Lower leg skin (tissue), 4 donors: ENCODE data around the gene NR4A1. TPM values are rescaled to one million over a fixed set of nuclear protein-coding genes. Genes with fewer than 3 reads are reported as not detected.

Source experiments
- DNase-seq, 2 donors: peaks; one replicate each; pipeline ENCODE4 v3.0.0-alpha.2; 2019; ENCODE audit warnings: low spot score in 2 of 2
- H3K4me3 ChIP-seq: fragments of 200-600 bp; sonication (generic); 2 replicates; pipeline ENCODE4 v1.5.1; 2017; ENCODE audit warnings: mild to moderate bottlenecking, low read depth; ENCODE audit not compliant: poor library complexity, severe bottlenecking
- CTCF ChIP-seq, 3 donors: fragments of 450-650 bp; IDR thresholded peaks; one replicate each; pipeline ENCODE4 v1.5.1; 2016; ENCODE audit warnings: antibody characterized with exemption in 3 of 3, mild to moderate bottlenecking in 3 of 3, moderate library complexity in 2 of 3
- POLR2A ChIP-seq, 2 donors: fragments of 450-650 bp; IDR thresholded peaks; one replicate each; pipeline ENCODE4 v1.6.1; 2016 to 2017; ENCODE audit warnings: antibody characterized with exemption in 2 of 2, mild to moderate bottlenecking in 1 of 2, moderate library complexity in 1 of 2
- WGBS, 2 donors: methylation state at CpG; one replicate each; pipeline ENCODE4 v1.1.5; 2018; 5-methylcytosine and 5-hydroxymethylcytosine counted together
- intact Hi-C: fragments of 100-400 bp; cut with DNase I; formaldehyde crosslinking; loops from one replicate; pipeline ENCODE4 v1.15.0; 2023; ENCODE audit warnings: low total_unique reads
- total RNA-seq, 4 donors: library from RNA; depleted of rRNA; stranded (reverse); fragments of >200 nt; gene quantifications; one replicate each; pipeline ENCODE4 v1.1.0, GENCODE V29; 2016

The NR4A1 gene
- total RNA-seq, 4 donors from 2014 or later = 28.7 to 121 (median 105) TPM

DNA sequence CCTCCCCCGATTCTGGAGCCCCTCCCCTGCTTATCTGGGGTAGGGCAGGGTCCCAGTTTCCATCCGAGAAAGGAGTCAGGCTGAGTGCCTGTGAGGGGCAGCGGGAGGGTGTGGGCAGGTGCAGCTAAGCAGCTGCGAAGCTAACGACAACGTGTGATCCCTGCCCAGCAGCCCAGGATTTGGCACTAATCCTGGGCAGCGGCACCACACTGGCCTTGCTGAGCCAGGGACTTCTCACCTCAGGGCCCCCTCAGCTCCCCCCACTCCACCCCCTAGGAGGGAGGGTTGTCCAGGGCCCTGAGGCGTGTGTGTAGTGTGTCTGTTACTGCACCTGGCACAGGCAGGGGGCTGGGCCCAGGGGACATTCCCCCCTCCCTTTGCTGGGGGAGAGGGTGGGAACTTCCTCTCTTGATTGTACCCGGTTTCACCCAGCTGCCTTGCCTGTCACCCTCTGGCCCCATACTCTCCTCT lies 30.1 kb downstream of the NR4A1 start:
- DNase-seq = no peak
- intact Hi-C loops = loop anchor here (5.0 kb wide), 1 partner anchor 54 kb away; no protein-coding TSS in a partner anchor
- no peak overlapping the region for H3K4me3 ChIP-seq
- WGBS, 2 donors = 42 to 52% methylated on average over 9 of the region's 9 CpGs
- TF ChIP-seq CTCF (IDR thresholded peaks at IDR 0.05) (no peak), POLR2A (IDR thresholded peaks at IDR 0.05) (no peak)

DNA sequence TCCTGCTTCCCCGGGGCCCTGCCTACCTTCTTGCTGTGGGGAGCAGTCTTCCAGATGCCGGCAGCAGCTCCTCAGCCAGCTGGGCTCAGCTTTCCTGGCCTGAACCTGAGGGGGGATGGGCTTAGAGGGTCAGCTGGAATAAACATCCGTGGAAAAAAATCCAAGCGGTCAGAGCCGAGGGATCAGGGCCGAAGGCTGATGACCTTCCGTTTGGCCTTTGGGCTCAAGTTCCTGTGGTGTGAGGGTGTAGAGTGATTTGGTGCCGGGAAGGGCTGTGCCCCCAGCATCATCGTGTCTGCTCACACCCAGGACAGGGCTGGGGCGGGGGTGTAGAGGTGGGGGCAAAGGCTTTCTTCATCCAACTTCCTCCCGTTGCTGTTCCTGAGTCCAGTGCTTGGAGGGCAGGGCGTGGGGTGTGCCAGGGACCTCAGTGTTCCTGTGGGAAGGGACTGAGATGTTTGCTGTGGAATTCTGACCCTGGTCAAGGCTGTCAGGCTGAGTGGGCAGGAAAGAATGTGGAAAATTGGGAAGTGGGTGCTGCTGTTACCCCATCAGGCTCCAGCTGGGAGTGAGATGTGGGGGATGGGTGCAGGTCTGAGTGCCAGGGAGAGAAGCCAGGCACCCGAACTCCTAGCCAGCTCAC lies 30.9 kb downstream of the NR4A1 start:
- intact Hi-C loops = loop anchor here (5.0 kb wide), 1 partner anchor 55 kb away; no protein-coding TSS in a partner anchor

GRCh38 chr12:52082669-52082987 lies 31.4 kb downstream of the NR4A1 start:
- WGBS, 2 donors = 78 to 79% methylated on average over 4 of the region's 4 CpGs
- H3K4me3 ChIP-seq = no peak overlapping the region
- intact Hi-C loops = loop anchor here (5.0 kb wide), 1 partner anchor 55 kb away; no protein-coding TSS in a partner anchor
- no peak for DNase-seq
- TF ChIP-seq CTCF (IDR thresholded peaks at IDR 0.05) (no peak), POLR2A (IDR thresholded peaks at IDR 0.05) (no peak)

More for the DNA sequence above, 30.9 kb downstream of the NR4A1 start:
- no peak for TF ChIP-seq CTCF (IDR thresholded peaks at IDR 0.05)
- TF ChIP-seq POLR2A (IDR thresholded peaks at IDR 0.05) = no peak
- no peak for DNase-seq
- 57 to 63% methylated on average over 13 of the region's 13 CpGs for WGBS, 2 donors
- no peak overlapping the region for H3K4me3 ChIP-seq

GRCh38 chr12:52082988-52083637 lies 31.9 kb downstream of the NR4A1 start:
- DNase-seq = no peak
- WGBS, 2 donors = 23 to 44% methylated on average over 7 to 11 of the region's 11 CpGs
- no peak overlapping the region for H3K4me3 ChIP-seq
- intact Hi-C loops = loop anchor here (5.0 kb wide), 1 partner anchor 56 kb away; no protein-coding TSS in a partner anchor
- TF ChIP-seq CTCF (IDR thresholded peaks at IDR 0.05) (peak in 2 of 3 donors; percentile 82 to 94), POLR2A (IDR thresholded peaks at IDR 0.05) (no peak)

- no peak for DNase-seq
- WGBS, 2 donors = 6 to 7% methylated on average over 2 of the region's 2 CpGs
- intact Hi-C loops = loop anchor here (5.0 kb wide), 1 partner anchor 56 kb away; no protein-coding TSS in a partner anchor
- TF ChIP-seq CTCF (IDR thresholded peaks at IDR 0.05) (no peak), POLR2A (IDR thresholded peaks at IDR 0.05) (no peak)
- H3K4me3 ChIP-seq = no peak overlapping the region
Observed at GRCh38 chr12:52083638-52083996, 32.4 kb downstream of the NR4A1 start.
